HG03060 (cell line): ENCODE data around the gene ZCCHC14.

Experiments used
- ATAC-seq: cut with Tn5 transposase; IDR thresholded peaks from one replicate; pipeline ENCODE4 v1.9.1; 2021; ENCODE audit warnings: low read depth, moderate number of reproducible peaks; ENCODE audit not compliant: unreplicated experiment

Gene ZCCHC14

DNA sequence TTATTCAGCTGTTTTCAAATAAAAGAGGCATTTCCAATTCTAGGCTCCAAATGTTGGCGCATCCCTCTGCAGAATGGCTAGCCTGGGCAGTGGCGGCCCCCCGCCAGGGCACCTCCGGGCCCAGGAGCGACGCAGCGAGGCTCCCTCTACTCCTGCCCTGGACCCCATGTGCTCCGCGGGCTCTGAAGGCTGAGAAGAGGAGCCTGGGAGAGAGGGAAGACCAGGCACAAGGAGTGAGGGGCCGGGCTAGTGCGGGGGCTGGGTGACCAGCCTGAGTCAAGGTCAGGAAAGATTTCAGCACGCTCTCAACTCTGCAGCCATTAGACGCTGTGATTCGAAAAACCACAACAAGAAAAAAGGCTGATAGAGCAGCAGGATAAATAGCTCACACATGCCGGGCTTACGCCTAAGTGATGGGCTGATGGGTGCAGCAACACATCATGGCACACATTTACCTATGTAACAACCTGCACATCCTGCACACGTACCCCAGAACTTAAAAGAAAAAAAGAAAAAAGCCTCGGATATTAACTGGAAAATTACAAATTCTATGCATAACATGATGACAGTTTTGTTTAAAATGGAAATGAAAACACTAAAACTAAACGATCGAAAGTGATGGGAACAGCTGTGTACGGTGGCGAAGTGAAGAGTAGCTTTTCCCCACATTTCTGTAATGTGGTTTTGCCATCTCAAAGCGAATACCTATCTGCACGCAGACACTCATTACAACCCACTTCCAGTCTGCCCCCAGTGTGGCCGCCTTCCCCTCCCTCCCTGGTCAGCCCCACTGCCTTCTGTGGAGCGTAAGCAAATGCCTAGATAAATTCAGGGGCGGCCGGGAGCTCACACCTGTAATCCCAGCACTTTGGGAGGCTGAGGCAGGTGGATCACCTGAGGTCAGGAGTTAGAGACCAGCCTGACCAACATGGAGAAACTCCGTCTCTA lies 56.3 kb downstream of the ZCCHC14 start:
- no peak for ATAC-seq

DNA sequence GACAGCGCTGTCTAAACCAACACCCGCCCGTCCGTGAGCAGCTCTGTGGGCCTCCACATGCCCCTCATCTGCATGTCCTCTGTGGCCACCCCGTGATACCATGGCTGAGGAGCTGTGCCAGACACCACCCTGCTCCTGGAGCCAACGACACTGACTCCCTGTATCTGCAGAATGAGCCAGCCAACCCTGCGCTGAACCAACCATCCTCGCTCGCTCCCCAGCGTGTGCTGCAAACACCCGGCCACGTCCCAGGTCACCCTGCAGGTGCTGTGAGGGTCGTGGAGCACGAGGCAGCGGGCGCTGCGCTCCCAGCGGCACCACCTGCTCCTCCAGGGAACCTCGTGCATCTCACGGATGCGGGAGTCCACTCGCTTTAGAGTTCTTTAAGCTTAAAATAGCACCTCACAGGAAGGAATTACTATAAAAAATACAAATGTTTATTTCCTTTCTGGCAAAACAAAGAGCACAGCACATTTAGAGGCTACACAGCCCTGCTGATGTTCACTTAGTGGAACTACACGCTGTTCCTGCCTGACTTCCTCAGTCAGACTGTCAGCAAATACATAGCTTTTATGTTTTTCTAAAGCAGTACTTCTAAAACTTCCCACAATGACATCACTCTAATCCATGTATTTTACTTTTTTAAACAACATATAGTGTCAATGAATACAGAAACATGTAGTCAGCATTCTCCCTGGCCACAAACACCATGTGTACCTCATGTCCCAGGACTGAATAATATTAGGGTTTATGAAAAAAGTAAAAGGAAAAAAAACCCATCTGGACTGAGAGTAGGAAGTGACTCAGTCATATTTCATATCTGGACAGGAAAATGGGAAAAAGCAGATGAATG lies 57.2 kb downstream of the ZCCHC14 start:
- ATAC-seq, result no peak

- no peak for ATAC-seq
Observed at GRCh38 chr16:87434146-87434667, 58.6 kb downstream of the ZCCHC14 start.

DNA sequence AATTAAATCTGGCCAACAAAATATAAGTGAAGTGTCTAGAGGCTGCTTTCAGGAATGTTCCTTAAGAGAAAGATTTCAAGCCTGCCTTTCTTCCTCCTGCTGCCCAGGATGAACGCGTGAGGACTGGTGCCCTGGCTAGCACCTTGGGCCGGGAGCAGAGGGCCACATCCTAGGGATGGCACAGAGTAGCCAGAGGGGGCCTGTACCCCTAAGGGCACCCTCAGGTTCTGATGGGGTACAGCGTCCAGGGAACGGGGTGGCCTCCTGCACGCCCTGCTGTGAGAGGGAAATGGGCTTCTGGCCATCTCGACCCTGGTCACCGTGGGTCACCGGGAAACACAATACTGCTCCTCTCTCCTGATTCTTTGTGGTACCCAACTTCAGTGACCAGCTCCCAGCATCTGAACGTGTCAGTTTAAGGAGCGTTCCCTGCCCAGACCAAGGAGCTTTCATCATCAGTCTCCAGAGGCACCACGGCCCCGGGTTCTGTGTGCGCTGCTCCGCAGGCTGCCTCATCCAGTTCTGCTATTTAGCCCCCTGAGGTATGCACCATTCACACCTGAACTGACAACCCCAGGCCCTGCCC lies 60.4 kb downstream of the ZCCHC14 start:
- ATAC-seq, result no peak

GRCh38 chr16:87431926-87432325 lies 60.9 kb downstream of the ZCCHC14 start:
- ATAC-seq, result no peak

GRCh38 chr16:87426423-87427215 lies 66.2 kb downstream of the ZCCHC14 start:
- ATAC-seq, result no peak

- no peak for ATAC-seq
Observed at GRCh38 chr16:87425941-87426340, 66.9 kb downstream of the ZCCHC14 start.

GRCh38 chr16:87424266-87424665 lies 68.6 kb downstream of the ZCCHC14 start:
- ATAC-seq, result no peak

GRCh38 chr16:87423429-87423828 lies 69.4 kb downstream of the ZCCHC14 start:
- ATAC-seq, result no peak

DNA sequence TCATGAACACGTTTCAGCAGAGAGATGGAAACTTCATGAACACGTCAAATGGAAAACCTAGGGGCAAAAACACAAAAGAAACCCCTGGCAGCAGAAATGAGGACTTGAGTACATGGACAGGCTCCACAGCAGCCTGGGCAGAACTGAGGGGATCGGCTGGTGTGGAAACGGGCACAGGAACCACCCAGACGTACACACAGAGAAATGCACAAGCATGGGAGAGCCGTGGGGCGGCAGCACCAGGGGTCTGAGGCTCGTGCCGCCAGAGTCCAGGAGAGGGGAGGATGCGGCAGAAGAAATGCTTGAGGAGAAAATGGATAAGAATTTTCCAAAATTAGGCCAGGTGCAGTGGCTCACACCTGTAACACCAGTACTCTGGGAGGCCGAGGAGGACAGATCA lies 70.7 kb downstream of the ZCCHC14 start:
- no peak for ATAC-seq

DNA sequence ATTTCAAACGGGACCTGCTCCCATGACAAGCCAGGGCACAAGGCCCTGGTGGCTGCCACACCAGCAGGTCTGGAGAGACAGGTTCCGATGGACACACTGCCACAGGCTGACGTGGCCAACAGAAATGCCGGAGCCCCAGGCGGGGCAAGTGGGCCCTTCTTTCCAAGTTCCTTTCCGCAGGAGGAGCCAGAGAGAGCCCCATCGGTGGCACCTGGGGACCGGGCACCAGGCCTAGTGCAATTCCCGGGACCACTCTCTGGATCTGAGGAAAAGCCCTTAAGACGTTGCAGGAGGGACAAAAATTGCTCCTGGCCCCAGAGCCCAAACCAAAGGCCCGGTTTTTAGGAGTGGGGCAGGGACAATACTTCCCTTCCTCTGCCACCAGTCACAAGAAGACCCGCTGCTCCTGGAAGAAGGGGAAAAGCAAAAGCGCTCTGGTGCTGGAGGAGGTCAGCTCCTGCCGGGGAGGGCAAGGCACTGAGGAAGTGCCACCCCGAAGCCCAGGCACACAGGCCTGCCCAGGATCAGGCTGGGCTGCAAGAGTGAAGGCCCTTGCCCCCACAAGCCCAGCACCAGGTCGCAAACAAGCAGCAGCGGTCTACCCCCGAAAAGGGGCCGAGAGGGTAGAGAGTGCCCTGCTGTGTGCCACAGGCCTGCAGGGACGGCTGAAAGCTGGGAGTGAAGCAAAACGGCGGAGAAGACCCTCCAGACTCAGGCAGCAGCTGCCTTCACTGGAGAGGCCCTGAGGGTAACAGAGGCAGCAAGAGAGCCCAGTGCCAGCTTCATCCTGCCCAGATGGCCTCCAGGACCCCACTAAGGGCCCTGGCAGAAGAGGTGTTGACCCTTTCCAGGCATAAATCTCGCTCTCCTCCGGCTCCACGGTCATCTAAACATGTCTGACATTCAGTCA lies 71.6 kb downstream of the ZCCHC14 start:
- ATAC-seq, result no peak

DNA sequence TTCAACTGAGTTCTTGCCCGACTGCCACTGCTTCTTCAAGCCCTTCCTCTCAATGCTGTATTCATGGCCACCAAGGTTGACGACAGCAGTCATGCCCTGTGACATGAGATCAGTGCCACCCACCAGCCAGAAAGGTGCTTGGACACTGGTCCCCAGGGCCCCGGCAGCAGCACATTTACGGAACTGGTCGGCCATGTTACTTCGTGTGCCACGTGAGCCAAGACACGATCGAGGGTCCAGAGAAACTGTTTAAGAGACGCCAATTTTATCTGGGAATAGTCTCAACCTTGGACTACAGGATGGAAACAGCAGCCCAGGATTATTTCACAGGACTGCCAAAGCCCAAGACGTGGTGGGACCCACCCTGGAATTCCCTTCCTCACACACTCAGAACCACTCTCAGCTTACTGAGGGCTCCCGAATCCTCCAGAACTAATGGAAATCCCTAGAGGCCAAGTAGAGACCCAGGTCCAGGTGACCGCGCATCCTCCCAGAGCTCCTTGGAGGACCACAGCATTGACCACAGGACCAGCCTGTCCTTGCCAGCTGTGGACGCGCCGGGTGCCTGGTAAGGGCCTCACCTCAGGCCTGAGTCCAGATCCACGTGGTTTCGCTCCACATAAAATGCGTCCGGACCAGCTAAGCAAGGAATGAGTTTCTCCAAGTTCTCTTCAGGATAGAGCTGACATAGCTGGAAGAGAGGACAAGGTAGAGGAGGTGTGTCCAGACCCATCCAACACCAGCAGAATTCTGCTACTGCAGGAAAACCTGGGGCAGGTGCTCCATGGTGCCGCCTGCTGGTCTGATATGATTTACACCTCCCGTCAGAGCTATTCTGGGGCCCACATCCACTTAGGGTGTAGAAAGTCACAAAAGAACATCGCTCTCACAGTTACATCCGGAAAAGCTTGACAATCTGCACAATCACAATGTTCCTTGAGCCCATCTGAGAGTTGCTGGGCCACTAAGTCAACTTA lies 72.5 kb downstream of the ZCCHC14 start:
- no peak for ATAC-seq

GRCh38 chr16:87418644-87419043 lies 74.2 kb downstream of the ZCCHC14 start:
- ATAC-seq, result no peak

GRCh38 chr16:87418216-87418615 lies 74.6 kb downstream of the ZCCHC14 start:
- ATAC-seq, result no peak

- ATAC-seq, result no peak
Observed at GRCh38 chr16:87417528-87417910, 75.3 kb downstream of the ZCCHC14 start.

- no peak for ATAC-seq
Observed at GRCh38 chr16:87416826-87417527, 75.8 kb downstream of the ZCCHC14 start.

- ATAC-seq, result no peak
Observed at GRCh38 chr16:87415441-87415840, 77.4 kb downstream of the ZCCHC14 start.
